ENCODE data around the gene PSORS1C1.

DNA sequence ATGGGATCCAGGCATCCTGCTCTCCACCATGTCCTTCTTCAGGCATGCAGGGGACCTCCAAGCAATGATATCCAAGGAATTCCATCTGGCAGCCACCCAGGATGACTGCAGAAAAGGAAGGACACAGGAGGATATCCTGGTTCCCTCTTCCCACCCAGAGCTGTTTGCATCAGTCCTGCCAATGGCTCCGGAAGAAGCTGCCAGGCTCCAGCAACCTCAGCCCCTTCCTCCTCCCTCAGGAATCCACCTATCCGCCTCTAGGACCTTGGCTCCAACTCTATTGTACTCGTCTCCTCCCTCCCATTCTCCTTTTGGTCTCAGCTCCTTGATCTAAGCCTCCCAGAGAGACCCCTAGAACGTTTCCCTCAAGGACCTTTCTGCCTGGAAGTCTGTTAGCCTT is 25.0 kb downstream of the PSORS1C1 start:
- TF ChIP-seq CTCF (IDR thresholded peaks at IDR 0.05) (no peak), POLR2A (IDR thresholded peaks at IDR 0.05) (no peak), EP300 (IDR thresholded peaks at IDR 0.05) (no peak)
